HL-60/S4 treated with retinoic acid at 250 ng/mL for 4 days and 3 days (cell line): ENCODE results near the gene CWC27.

Experiments used
- in situ Hi-C: fragments of 300-500 bp; cut with MboI; formaldehyde crosslinking; loops from 2 replicates; pipeline ENCODE4 v1.7.0; 2022; ENCODE audit warnings: low sequenced_read_pairs

Gene CWC27

DNA sequence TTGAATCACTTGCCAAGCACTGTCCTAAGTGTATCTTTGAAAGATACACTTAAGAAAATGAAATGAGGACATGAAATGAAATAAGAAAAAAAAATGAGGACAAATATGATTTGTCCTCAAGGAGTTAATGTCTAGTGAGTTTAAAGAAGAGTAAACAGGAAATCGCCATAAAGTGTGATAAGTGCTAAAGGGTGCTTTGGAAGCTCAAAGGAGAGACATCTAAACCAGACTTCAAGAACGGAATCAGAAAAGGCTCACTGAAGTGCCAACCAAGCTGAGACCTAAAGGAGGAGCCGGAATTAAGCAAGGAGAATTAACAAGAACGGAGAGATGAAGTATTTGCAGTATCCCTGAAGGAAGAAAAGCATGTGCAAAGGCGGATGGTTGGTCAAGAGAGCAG, 200.8 kb downstream of the CWC27 start:
- in situ Hi-C loops: no loop called here

DNA sequence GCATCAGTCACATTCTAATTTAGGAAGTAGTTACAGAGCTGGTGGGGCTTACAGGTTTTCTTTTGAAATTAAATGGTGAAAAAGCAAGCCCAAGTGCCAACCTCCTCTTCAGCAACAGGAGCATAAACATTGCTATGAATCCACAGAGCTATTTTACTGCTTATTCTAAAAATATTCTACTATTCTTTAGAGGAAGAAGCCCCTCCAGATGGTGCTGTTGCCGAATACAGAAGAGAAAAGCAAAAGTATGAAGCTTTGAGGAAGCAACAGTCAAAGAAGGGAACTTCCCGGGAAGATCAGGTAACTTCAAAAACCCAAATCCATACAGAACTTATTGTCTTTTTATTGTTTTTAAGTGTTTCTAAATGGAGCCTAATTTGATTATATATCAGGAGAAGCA, 202.8 kb downstream of the CWC27 start:
- in situ Hi-C loops: no loop called here

DNA sequence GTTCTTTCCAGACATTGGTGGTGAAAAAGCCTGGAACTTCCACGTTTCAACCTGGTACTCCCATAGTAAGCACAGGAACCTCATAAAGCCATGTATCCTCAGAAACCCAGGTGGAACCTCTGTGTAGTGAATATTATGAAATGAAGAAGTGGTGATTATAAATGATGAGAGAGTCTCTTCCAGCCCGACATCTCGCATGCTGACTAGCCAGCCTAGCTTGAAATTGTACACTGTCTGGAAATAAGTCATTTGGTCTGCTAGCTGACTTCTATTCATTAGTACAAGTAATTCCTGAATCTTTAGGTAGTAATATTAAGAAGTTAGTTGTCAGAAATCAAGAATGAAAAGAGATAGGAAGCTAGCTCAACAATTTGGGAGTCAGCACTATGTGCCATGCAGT, 203.3 kb downstream of the CWC27 start:
- in situ Hi-C loops: no loop called here

DNA sequence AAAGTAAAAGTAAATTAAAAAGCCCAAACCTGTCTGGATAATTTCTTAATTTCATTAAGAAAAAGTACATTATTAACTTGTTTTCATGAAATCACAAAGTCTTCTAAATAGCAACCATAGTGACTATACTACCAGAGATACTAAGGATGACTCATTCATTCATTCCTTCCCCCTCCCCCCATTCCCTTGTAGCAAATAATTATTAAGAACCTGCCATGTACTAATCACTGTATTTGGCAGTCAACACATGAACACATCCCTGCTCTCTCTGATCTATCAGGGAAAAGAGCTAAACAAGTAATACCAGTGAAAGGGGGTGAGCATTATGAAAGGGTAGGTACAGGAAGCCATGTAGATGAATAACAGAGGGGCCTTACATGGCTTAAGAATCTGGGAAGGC, 203.9 kb downstream of the CWC27 start:
- in situ Hi-C loops: no loop called here

DNA sequence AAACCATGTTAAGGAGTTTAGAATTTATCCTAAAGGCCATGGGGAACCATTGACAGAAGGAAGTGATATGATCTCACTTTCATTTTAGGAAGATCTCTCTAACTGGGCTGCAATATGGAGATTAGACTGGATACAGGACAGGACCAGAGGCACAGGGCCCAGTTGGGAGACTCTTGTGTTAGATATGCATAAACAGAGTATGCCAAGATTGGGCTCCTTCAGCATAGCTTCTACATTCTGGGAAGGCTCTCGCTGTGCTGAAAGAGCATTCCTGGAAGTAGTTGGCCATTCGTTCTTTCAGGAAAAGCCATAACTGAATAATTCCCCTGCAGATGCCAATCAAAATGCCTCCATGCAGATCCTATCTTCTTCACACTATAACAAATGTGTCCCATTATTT, 204.5 kb downstream of the CWC27 start:
- in situ Hi-C loops: no loop called here

DNA sequence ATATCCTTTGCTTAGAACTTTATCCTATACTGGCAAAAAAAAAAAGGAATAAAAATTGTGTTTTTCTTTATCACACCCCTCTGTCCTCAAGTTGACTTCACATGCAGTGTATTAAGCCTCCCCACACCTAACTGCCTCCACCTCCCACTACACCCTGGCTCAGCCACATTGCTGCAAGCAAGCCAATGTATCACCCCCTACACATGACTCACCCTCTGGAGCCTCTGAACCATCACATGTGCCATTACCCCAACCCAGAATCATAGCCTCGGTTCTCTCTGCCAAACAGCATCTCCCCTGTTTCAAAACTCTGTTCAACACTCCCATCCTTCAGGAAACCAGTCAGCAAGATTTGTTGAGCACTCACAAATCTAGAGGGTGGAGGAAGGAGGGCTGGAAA, 209.0 kb downstream of the CWC27 start:
- in situ Hi-C loops: no loop called here

DNA sequence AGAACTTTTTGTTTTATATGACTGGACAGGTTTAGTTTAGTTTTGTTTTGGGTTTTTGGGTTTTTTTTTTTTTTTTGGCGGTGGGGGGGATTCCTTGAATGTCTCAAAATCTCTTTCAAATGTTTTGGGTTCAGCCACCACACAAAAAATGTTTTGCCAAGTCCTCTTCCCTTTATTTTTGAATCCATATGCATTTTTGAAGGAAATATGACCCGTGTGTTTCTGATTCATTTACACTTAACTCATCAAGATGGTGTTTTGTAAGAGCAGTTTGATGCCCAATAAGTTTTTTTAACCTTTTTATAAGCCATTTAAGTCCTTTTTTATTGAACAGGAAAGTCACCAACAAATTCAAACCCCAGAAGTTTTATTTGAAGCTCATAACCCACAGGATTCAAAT, 209.8 kb downstream of the CWC27 start:
- in situ Hi-C loops: no loop called here

DNA sequence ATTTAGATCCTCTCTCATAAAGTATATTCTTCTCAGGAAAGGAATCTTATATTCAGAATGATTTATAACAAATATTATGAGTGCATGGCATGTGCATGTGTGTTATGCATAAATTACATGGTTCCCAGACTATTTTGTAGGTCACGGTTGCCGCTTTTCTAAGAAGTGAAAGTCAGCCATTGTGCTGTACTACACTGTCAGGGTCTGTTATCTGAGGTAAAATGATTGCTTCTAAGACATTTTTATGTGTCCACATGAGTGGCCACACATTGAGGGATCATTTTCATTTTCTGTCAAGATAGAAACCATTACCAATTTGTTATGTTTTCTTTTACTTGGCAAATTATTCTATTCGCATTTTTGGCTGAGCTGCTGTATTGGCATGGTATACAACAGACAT, 210.8 kb downstream of the CWC27 start:
- in situ Hi-C loops: no loop called here

DNA sequence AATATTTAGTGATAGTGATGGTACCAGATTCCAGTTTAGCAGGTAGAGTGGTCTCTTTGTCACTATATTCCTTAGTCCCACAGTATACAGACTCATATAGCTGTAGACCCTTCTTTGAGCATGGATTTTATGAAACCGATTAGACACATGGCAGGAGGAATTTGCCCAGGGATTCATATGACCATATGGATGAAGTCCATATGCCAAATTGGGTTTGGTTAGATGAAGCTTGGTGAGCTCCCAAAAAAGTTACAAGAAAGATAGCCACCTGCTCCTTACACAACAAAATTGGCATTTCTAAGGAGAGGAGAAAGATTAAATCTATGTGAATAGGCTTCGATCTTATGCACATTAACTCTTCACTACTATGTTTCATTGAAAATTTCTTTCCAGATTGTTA, 211.4 kb downstream of the CWC27 start:
- in situ Hi-C loops: no loop called here

DNA sequence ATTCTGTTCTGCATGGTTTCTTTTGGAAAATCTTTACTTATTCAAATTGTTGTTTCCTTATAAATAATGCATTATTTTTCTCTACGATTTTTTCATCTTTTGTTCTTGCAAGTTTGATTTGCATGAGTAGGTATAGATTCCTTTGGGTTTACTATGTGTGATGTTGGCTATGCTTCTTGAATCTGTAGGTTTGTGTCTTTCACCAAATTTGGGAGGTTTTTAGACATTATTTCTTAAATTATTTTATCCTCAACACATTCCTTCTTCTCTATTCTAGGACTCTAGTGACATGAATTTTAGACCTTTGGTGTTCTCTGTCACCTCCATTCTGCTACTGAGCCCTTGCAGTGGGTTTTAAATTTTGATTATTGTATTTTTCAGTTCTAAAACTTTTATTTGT, 219.0 kb downstream of the CWC27 start:
- in situ Hi-C loops: no loop called here

DNA sequence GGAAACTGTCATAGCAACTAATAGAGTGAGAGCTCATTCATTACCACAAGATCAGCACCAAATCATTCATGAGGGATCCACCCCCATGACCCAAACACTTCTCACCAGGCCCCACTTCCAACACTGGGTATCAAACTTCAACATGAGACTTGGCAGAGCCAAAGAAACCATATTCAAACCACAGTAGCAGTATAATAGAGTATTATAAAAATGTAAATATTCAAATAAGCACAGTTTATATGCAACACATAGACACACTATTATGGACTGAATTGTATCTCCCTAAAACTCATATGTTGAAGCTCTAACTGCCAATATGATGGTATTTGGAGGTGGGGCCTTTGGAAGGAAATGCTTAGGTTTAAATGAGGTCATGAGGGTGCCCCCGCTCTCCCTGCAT, 240.5 kb downstream of the CWC27 start:
- in situ Hi-C loops: no loop called here

DNA sequence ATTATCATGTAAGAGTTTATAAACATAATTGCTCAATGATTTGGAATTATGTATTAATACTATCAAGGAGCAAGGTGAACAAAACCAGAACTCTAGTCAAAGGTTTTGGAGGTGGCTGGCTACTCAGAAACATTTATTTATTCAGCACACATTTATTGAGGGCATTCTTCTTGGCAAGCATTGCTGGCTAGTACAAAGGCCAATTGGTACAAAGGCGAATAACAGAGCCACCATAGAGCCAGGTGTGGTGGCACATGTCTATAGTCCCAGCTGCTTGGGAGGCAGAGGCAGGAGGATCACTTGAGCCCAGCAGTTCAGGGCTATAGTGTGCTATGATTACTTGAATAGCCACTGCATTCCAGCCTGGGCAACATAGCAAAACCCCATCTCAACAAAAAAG, 242.1 kb downstream of the CWC27 start:
- in situ Hi-C loops: no loop called here

DNA sequence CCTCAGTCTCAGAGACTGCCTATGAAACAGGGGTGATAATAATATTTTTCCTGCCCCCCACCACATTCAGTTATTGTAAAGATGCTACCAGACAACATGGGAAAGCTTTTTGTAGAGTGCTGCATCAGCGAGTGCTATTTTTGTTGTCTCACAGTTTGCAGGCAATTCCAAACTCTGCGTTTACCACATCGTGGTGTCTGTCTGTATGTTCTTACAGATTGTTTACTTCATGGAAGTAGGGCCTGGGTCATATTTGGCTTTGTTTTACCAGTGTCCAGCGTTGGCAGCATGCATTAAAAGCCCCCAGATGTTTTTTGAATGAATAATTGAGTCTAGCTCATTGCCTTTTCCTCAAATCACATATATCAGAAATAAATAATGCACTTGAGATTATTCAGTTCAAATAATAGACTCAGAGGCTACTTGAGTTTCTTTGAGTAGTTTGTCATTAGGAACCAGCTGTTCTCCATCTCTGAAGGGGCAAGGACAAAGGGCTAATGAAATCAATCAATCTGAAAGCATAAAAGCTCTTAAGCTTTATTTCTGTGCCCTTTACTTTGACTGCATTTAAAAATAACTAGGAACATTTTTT, 243.7 kb downstream of the CWC27 start:
- in situ Hi-C loops: no loop called here

DNA sequence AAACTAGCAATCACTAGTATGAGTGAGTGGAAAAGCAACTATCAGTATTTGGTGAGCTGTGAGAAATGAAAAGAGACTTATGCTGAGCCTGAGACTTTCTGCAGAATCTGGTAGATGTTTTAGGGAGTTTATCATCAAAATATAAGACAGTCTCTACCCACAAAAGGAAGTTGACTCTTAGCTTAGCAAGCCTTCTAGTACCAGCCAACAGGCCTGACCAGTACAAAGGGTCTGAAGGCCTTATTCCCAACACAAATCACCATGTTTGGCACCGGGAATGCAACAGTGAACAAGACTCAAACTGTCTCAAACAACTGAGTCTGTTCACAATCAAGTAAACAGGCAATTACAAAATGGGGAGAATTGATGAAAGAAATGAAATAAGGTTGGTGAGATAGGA, 244.4 kb downstream of the CWC27 start:
- in situ Hi-C loops: no loop called here

DNA sequence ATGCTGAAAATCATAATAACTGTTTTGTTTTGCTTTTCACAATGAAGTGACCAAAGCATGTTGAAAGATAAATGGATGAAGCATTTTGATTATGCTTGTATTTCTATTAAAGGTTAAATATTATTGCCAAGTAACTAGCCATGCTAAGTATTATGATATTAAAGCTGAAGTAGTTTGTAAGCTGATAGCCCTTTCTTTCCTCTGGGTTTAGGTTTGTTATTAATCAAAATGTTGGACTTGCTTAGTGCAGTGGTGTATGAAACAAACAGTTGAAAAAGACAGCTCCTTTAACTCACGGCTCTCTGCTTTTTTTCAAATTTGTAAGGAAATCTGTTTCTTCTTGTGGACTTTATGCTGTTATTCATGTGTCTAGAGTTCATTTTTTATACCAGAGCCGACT, 246.0 kb downstream of the CWC27 start:
- in situ Hi-C loops: no loop called here

DNA sequence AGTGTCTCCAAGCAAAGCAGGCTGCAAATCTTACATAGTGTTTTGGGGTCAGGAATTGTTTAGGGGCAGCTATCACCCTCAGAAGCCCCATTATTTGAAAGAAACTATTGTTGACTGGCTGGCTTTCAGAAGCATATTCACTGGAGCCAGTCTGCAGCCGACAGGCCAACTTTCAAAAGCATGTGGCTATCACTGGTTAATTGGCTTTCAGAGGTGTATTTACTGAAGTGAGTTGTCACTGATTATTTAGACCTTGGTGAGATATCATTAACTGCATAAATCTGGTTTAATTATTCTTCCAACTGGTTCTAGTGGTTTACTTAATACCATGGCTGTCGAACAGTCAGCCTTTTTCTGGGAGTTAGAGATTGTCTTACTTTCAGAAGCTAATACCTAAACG, 247.0 kb downstream of the CWC27 start:
- in situ Hi-C loops: no loop called here

DNA sequence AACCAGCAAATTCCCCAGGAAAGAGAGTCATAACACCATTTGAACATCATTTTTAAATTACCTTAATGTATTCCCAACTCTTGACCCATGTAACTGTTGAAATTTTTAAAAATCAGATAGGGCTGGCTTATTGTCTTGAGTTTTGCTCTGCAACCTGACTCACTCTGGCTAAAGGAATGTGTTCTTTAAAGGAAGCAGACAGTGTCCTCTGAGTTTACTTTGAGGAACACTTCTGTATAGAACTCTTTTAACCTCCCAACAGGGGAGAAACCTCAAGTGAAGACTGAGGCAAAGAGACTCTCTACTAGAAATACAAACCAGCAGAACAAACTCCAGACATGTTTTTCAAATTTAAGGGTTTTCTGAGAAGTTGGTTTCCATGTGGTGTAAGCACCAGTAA, 248.9 kb downstream of the CWC27 start:
- in situ Hi-C loops: no loop called here

DNA sequence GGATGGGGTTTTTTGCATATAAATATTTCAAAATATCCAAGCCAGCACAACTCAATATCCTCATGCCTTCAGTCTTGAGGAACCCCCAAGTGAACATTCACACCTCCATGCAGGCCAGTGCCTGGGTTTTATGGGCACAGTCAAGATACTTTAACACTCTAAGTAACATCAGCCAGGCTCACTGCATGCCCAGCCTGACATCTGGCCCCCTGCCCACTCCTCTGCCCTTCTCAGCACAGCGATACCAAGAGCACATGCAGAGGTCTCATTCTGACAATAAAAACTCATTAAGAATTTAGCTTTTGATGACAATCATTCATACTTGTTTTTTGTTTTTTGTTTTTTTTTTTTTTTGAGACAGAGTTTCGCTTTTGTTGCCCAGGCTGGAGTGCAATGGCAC, 250.0 kb downstream of the CWC27 start:
- in situ Hi-C loops: no loop called here

DNA sequence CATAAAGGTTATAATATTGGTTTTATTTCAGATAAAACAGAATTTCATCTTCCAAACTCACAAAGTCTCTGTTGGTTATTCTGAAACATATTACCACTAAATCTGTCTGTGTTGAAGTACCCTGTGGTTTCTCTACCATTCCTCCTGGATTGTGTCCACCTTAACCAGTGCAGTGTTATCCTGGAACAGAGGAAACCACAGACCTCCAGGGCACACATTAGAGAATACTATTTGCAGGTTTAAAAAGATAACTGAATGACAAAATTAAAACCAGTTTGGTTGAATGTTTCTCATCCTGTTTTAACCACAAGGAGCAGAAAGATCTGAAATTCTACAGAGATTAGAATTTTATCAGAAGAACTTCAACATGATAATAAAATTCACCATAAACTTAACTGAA, 251.8 kb downstream of the CWC27 start:
- in situ Hi-C loops: no loop called here

DNA sequence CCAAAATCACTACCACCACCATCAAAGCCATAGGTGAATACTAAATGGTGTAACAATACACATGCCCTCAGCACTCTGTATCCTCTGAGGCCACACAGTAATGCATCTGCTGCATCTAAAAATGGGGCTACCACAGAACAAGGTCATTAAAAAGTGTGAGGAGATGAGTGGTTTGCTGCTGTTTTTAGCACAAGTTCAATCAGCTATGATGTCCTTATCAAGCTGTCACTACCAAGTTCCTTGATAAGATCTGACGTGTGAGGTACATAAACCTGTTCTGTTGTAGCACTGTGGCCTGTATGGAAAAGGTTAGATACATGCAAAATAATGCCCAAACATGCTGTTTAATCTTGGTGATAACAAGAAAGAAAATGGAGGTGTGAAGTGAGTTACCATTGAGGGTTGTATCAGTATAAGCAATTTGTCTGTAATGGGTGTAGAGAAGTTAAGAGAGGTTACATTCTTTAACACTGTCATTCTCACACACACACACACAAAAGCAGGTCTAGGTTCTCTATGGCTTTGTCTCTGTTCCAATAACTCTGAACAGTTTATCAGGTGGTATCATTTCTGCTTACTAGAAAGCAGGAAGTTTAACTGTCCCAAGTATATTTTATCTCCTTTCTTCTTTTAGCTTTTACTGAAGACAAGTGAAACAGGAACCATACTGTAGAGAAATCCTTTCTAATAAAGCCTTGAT, 252.9 kb downstream of the CWC27 start:
- in situ Hi-C loops: no loop called here

DNA sequence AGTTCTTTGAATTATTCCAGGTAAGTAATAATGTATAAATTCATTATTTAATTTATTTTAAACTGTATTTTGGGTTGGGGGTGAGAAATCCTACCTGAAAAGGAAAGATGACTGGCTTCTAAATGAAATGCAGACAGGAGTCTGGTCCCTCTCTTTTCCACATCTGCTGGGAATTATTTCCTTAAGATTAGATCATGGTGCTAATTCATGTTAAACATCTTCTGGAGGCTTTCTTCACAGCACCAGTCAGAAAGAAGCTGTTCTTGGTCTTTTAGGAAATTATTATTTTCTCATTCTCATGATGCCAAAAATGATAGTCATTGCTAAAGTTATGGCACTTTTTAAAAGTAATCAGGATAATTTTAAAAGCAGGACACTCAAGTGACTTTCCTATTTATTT, 254.2 kb downstream of the CWC27 start:
- in situ Hi-C loops: no loop called here

DNA sequence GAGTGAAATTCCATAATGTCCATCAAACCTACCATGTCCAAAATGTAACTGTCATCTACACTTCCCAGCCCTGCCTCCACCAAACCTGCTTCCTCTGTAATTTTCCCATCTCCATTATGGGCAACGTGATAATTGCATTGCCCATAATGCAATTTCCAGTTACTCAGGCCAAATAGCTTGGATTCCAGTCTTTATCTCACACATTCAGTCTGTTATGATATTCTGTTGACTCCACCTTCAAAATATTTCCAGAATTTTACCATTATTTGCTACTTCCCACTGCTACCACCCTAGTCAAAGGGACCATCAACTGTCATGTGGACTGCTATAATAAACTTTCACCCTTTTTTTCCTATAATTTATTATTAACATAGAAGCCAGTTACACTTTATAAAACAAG, 256.0 kb downstream of the CWC27 start:
- in situ Hi-C loops: no loop called here
